CD8-positive, alpha-beta memory T cell (primary cell): Measurements from ENCODE around the gene NOX4. TPM values are rescaled to one million over a fixed set of nuclear protein-coding genes. Genes with fewer than 3 reads are reported as not detected.
"Not testable (repeated sequence)": the region's sequence is repeated elsewhere in the genome, so short reads cannot be mapped to it uniquely, and the experiment has no call there.

Experiments
- CTCF ChIA-PET: fragments of 350-600 bp; sonication (Branson Sonifier 250); formaldehyde crosslinking; loops from one replicate; lab custom pipeline; 2021; ENCODE audit warnings: antibody characterized with exemption; lab: Charles Lee
- POLR2A ChIA-PET: fragments of 350-600 bp; sonication (Branson Sonifier 250); formaldehyde crosslinking; loops from one replicate; lab custom pipeline; 2021; ENCODE audit warnings: antibody characterized with exemption; lab: Charles Lee
- DNase-seq, 5 donors: peaks; one replicate each; pipeline versions ENCODE4 v3.0.0 to v3.0.0-alpha.2; 2020 to 2022; ENCODE audit warnings: mixed read lengths in 1 of 5
- H3K27ac ChIP-seq: one replicate; pipeline ENCODE4 v1.7.0; 2013; ENCODE audit warnings: low read depth, mild to moderate bottlenecking, low read length, moderate library complexity
- H3K27me3 ChIP-seq: 2 replicates; pipeline ENCODE4 v1.7.0; 2013; ENCODE audit warnings: low read length, mild to moderate bottlenecking; ENCODE audit not compliant: insufficient read depth, poor library complexity, severe bottlenecking
- H3K36me3 ChIP-seq: 2 replicates; pipeline ENCODE4 v1.7.0; 2013; ENCODE audit warnings: mild to moderate bottlenecking, low read length, moderate library complexity; ENCODE audit not compliant: insufficient read depth
- H3K4me1 ChIP-seq: 2 replicates; pipeline ENCODE4 v1.7.0; 2013; ENCODE audit warnings: mild to moderate bottlenecking, low read length, moderate library complexity; ENCODE audit not compliant: insufficient read depth
- H3K4me3 ChIP-seq: 2 replicates; pipeline ENCODE4 v1.7.0; 2013; ENCODE audit warnings: mild to moderate bottlenecking, low read length
- H3K9me3 ChIP-seq: 2 replicates; pipeline ENCODE4 v1.7.0; 2013; ENCODE audit warnings: mild to moderate bottlenecking, low read length
- H3K27ac Mint-ChIP-seq, 8 donors: one replicate each; pipeline ENCODE4 v1.8.0; 2020 to 2021; ENCODE audit warnings: mixed read lengths in 8 of 8, mild to moderate bottlenecking in 6 of 8, inconsistent platforms in 3 of 8, moderate library complexity in 3 of 8
- H3K27me3 Mint-ChIP-seq, 2 donors: one replicate each; pipeline ENCODE4 v1.8.0; 2020 to 2021; ENCODE audit warnings: mixed read lengths in 2 of 2, mild to moderate bottlenecking in 1 of 2, moderate library complexity in 1 of 2
- H3K36me3 Mint-ChIP-seq, 3 donors: one replicate each; pipeline ENCODE4 v1.8.0; 2020 to 2021; ENCODE audit warnings: mixed read lengths in 3 of 3, inconsistent platforms in 1 of 3, mild to moderate bottlenecking in 1 of 3
- H3K4me1 Mint-ChIP-seq, 3 donors: one replicate each; pipeline ENCODE4 v1.8.0; 2020 to 2021; ENCODE audit warnings: mixed read lengths in 3 of 3, inconsistent platforms in 1 of 3, mild to moderate bottlenecking in 1 of 3
- H3K4me3 Mint-ChIP-seq, 7 donors: one replicate each; pipeline ENCODE4 v1.8.0; 2020 to 2021; ENCODE audit warnings: mixed read lengths in 7 of 7, mild to moderate bottlenecking in 6 of 7, moderate library complexity in 4 of 7, inconsistent platforms in 2 of 7
- H3K9me3 Mint-ChIP-seq, 5 donors: one replicate each; pipeline ENCODE4 v1.8.0; 2020 to 2022; ENCODE audit warnings: mixed read lengths in 5 of 5, mild to moderate bottlenecking in 3 of 5, moderate library complexity in 2 of 5, inconsistent platforms in 1 of 5
- polyA plus RNA-seq: library from polyadenylated mRNA; unstranded; fragments of 300-500 nt; fragmentation: Illumina TruSeq; gene quantifications from one replicate; pipeline ENCODE4 v1.2.3, GENCODE V29; 2021
- total RNA-seq, 2 experiments: library from RNA; stranded (reverse); gene quantifications; one replicate each; pipeline ENCODE4 v1.2.3, GENCODE V29; 2021

Gene NOX4
- total and polyA plus RNA-seq, 3 experiments from 2014 or later, result not detected

- Histone ChIP-seq H3K36me3 (no peaks in the 10 kb centered on the region), H3K4me3 (no peak overlapping the region), H3K9me3 (no peaks in the 10 kb centered on the region), H3K27ac (no peak overlapping the region), H3K27me3 (no peaks in the 10 kb centered on the region), H3K4me1 (no peaks in the 10 kb centered on the region)
- no peak for DNase-seq
- ChIA-PET POLR2A (no interaction called here), CTCF (no interaction called here)
- Mint-ChIP-seq H3K27me3 (no peaks in the 10 kb centered on the region), H3K36me3 (no peaks in the 10 kb centered on the region), H3K27ac (no peak overlapping the region), H3K4me3 (no peak overlapping the region), H3K4me1 (no peaks in the 10 kb centered on the region), H3K9me3 (peaks cover 0 to 4% (median 2%) of the 10 kb centered on the region in 5 donors)
Observed at GRCh38 chr11:89433278-89433677, 57.9 kb downstream of the NOX4 start.

- H3K9me3 ChIP-seq, CTCF ChIA-PET: not testable (repeated sequence)
Observed at GRCh38 chr11:89432182-89432581, 59.0 kb downstream of the NOX4 start.

GRCh38 chr11:89426501-89426900 lies 64.7 kb downstream of the NOX4 start:
- DNase-seq, H3K27ac ChIP-seq, H3K27me3 ChIP-seq, H3K9me3 ChIP-seq, H3K4me1 Mint-ChIP-seq, H3K36me3 ChIP-seq, H3K4me1 ChIP-seq, H3K4me3 Mint-ChIP-seq, CTCF ChIA-PET, POLR2A ChIA-PET, H3K27me3 Mint-ChIP-seq, H3K27ac Mint-ChIP-seq, H3K4me3 ChIP-seq, H3K36me3 Mint-ChIP-seq: not testable (repeated sequence)
- peaks cover 0 to 14% (median 6%) of the 10 kb centered on the region in 5 donors for H3K9me3 Mint-ChIP-seq

More at GRCh38 chr11:89432182-89432581, 59.0 kb downstream of the NOX4 start:
- H3K36me3 Mint-ChIP-seq, H3K4me1 ChIP-seq, H3K27me3 ChIP-seq, DNase-seq, H3K36me3 ChIP-seq, H3K9me3 Mint-ChIP-seq, H3K4me1 Mint-ChIP-seq, POLR2A ChIA-PET, H3K27ac Mint-ChIP-seq, H3K4me3 Mint-ChIP-seq, H3K27ac ChIP-seq, H3K4me3 ChIP-seq, H3K27me3 Mint-ChIP-seq: not testable (repeated sequence)

GRCh38 chr11:89421718-89422117 lies 69.5 kb downstream of the NOX4 start:
- POLR2A ChIA-PET, result no interaction called here
- Histone ChIP-seq H3K4me3 (no peak overlapping the region), H3K36me3 (no peaks in the 10 kb centered on the region), H3K27ac (no peak overlapping the region), H3K9me3 (no peaks in the 10 kb centered on the region), H3K4me1 (no peaks in the 10 kb centered on the region), H3K27me3 (no peaks in the 10 kb centered on the region)
- CTCF ChIA-PET, result no interaction called here
- Mint-ChIP-seq H3K4me3 (no peak overlapping the region), H3K27me3 (no peaks in the 10 kb centered on the region), H3K36me3 (no peaks in the 10 kb centered on the region), H3K4me1 (no peaks in the 10 kb centered on the region), H3K27ac (no peak overlapping the region), H3K9me3 (peaks cover 0 to 12% (median 2%) of the 10 kb centered on the region in 5 donors)
- DNase-seq, result no peak

GRCh38 chr11:89420981-89421380 lies 70.2 kb downstream of the NOX4 start:
- Histone ChIP-seq H3K27ac (no peak overlapping the region), H3K4me3 (no peak overlapping the region), H3K4me1 (no peaks in the 10 kb centered on the region), H3K27me3 (no peaks in the 10 kb centered on the region), H3K9me3 (no peaks in the 10 kb centered on the region), H3K36me3 (no peaks in the 10 kb centered on the region)
- Mint-ChIP-seq H3K36me3 (no peaks in the 10 kb centered on the region), H3K9me3 (peaks cover 0 to 12% (median 3%) of the 10 kb centered on the region in 5 donors), H3K27me3 (no peaks in the 10 kb centered on the region), H3K27ac (no peak overlapping the region), H3K4me3 (no peak overlapping the region), H3K4me1 (no peaks in the 10 kb centered on the region)
- no peak for DNase-seq
- ChIA-PET CTCF (no interaction called here), POLR2A (no interaction called here)

GRCh38 chr11:89416961-89417360 lies 74.2 kb downstream of the NOX4 start:
- no peak overlapping the region for H3K4me3 Mint-ChIP-seq
- CTCF ChIA-PET, result no interaction called here

GRCh38 chr11:89411112-89411511 lies 80.1 kb downstream of the NOX4 start:
- H3K4me3 Mint-ChIP-seq, H3K36me3 ChIP-seq, H3K4me1 ChIP-seq, H3K4me3 ChIP-seq, CTCF ChIA-PET, H3K27me3 Mint-ChIP-seq, DNase-seq, POLR2A ChIA-PET, H3K27ac Mint-ChIP-seq, H3K4me1 Mint-ChIP-seq, H3K9me3 ChIP-seq, H3K36me3 Mint-ChIP-seq, H3K27me3 ChIP-seq, H3K27ac ChIP-seq: not testable (repeated sequence)
- H3K9me3 Mint-ChIP-seq, result peaks cover 0 to 28% (median 3%) of the 10 kb centered on the region in 5 donors

More at GRCh38 chr11:89416961-89417360, 74.2 kb downstream of the NOX4 start:
- no peaks in the 10 kb centered on the region for H3K36me3 ChIP-seq
- H3K4me1 ChIP-seq, result no peaks in the 10 kb centered on the region
- H3K9me3 ChIP-seq, result no peaks in the 10 kb centered on the region
- no peak for DNase-seq
- Mint-ChIP-seq H3K4me1 (no peaks in the 10 kb centered on the region), H3K27ac (no peak overlapping the region), H3K9me3 (peaks cover 0 to 18% (median 2%) of the 10 kb centered on the region in 5 donors), H3K36me3 (no peaks in the 10 kb centered on the region), H3K27me3 (no peaks in the 10 kb centered on the region)
- no peaks in the 10 kb centered on the region for H3K27me3 ChIP-seq
- no peak overlapping the region for H3K4me3 ChIP-seq
- POLR2A ChIA-PET, result no interaction called here
- H3K27ac ChIP-seq, result no peak overlapping the region

GRCh38 chr11:89410666-89411065 lies 80.5 kb downstream of the NOX4 start:
- CTCF ChIA-PET, DNase-seq, H3K4me3 Mint-ChIP-seq, H3K4me1 Mint-ChIP-seq, H3K36me3 ChIP-seq, H3K27me3 ChIP-seq, POLR2A ChIA-PET, H3K36me3 Mint-ChIP-seq, H3K4me1 ChIP-seq, H3K9me3 ChIP-seq, H3K27me3 Mint-ChIP-seq, H3K4me3 ChIP-seq, H3K27ac Mint-ChIP-seq, H3K27ac ChIP-seq: not testable (repeated sequence)
- peaks cover 0 to 29% (median 3%) of the 10 kb centered on the region in 5 donors for H3K9me3 Mint-ChIP-seq

GRCh38 chr11:89408441-89408840 lies 82.7 kb downstream of the NOX4 start:
- CTCF ChIA-PET, H3K4me1 ChIP-seq, H3K9me3 ChIP-seq, DNase-seq, H3K27me3 ChIP-seq, POLR2A ChIA-PET, H3K4me3 Mint-ChIP-seq, H3K4me3 ChIP-seq, H3K27ac Mint-ChIP-seq, H3K36me3 Mint-ChIP-seq, H3K4me1 Mint-ChIP-seq, H3K27ac ChIP-seq, H3K36me3 ChIP-seq, H3K27me3 Mint-ChIP-seq: not testable (repeated sequence)
- H3K9me3 Mint-ChIP-seq, result peaks cover 0 to 29% (median 4%) of the 10 kb centered on the region in 5 donors
